Esophagus muscularis mucosa (tissue), 4 donors: ENCODE measurements around the gene MARF1. TPM values are rescaled to one million over a fixed set of nuclear protein-coding genes. Genes with fewer than 3 reads are reported as not detected.
"Not testable (repeated sequence)": the region's sequence is repeated elsewhere in the genome, so short reads cannot be mapped to it uniquely, and the experiment has no call there.

Experiments
- DNase-seq: peaks from one replicate; pipeline ENCODE4 v3.0.0-alpha.2; 2017; ENCODE audit errors: extremely low spot score
- H3K27ac ChIP-seq, 4 donors: fragments of 200-600 bp; sonication (generic); replicated peaks in 1 of 4; 1 replicate in 3 of 4; 2 replicates in 1 of 4; pipeline ENCODE4 v1.5.1; 2016 to 2019; ENCODE audit warnings: mild to moderate bottlenecking in 1 of 4
- H3K27me3 ChIP-seq, 4 donors: fragments of 200-600 bp; sonication (generic); one replicate each; pipeline versions ENCODE4 v1.5.1 to v1.6.0; 2016 to 2019
- H3K36me3 ChIP-seq, 4 donors: fragments of 200-600 bp; sonication (generic); one replicate each; pipeline ENCODE4 v1.5.1; 2016 to 2019
- H3K4me1 ChIP-seq, 4 donors: fragments of 200-600 bp; sonication (generic); one replicate each; pipeline ENCODE4 v1.5.1; 2016 to 2019
- H3K4me3 ChIP-seq, 4 donors: fragments of 200-600 bp; sonication (generic); 1 replicate in 2 of 4; 2 replicates in 2 of 4; pipeline ENCODE4 v1.5.1; 2016 to 2019; ENCODE audit warnings: mild to moderate bottlenecking in 4 of 4, moderate library complexity in 1 of 4
- H3K9me3 ChIP-seq, 4 donors: fragments of 200-600 bp; sonication (generic); 1 replicate in 3 of 4; 2 replicates in 1 of 4; pipeline ENCODE4 v1.5.1; 2016 to 2019
- EP300 ChIP-seq: sonication (generic); formaldehyde crosslinking; IDR thresholded peaks from one replicate; pipeline ENCODE4 v1.6.1; 2017; ENCODE audit warnings: antibody characterized with exemption
- POLR2A ChIP-seq: fragments of 450-650 bp; IDR thresholded peaks from one replicate; pipeline ENCODE4 v1.6.1; 2017; ENCODE audit warnings: antibody characterized with exemption, moderate library complexity, mild to moderate bottlenecking, low read depth
- POLR2AphosphoS5 ChIP-seq, 2 donors: sonication (generic); formaldehyde crosslinking; IDR thresholded peaks; one replicate each; pipeline ENCODE4 v1.6.1; 2017; ENCODE audit warnings: antibody characterized with exemption in 2 of 2
- WGBS: methylation state at CpG from one replicate; pipeline ENCODE4 v1.1.5; 2018; 5-methylcytosine and 5-hydroxymethylcytosine counted together
- intact Hi-C: fragments of 100-400 bp; cut with DNase I; formaldehyde crosslinking; loops from one replicate; pipeline ENCODE4 v1.15.1; 2023
- total RNA-seq, 4 donors: library from RNA; depleted of rRNA; stranded (reverse); fragments of >200 nt; gene quantifications; one replicate each; pipeline versions ENCODE4 v1.1.0 to v1.2.1, GENCODE V29; 2016
- TF ChIP-seq, protein P1 (sequence below), 3 experiments: fragments of 200-600 bp in 2 of 3; fragments of 450-650 bp in 1 of 3; sonication (generic) in 2 of 3; IDR thresholded peaks; one replicate each; pipeline ENCODE4 v1.5.1; 2017 to 2019; ENCODE audit warnings: antibody characterized with exemption in 3 of 3, mild to moderate bottlenecking in 2 of 3, moderate library complexity in 1 of 3

Gene MARF1
- total RNA-seq, 4 donors from 2014 or later = 36.6 to 57.3 (median 52.0) TPM

DNA sequence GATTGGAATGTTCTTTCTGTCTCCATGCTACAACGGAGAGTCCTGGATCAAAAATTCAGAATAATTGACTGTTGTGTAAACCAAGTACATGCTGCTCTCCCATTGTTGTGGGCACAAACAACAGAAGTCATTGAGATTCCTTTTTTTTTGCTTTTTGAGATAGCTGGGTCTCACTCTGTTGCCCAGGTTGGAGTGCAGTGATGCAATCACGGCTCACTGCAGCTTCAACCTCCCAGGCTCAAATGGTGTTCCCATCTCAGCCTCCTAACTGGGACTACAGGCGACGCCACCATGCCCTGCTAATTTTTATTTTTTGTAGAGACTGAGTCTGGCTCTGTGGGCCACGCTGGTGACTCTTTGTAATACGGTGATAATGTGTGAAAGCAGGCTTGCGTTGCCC, 31.6 kb upstream of the MARF1 start:
- 98% methylated on average over 5 of the region's 7 CpGs for WGBS
- TF ChIP-seq POLR2AphosphoS5 (IDR thresholded peaks at IDR 0.05) = no peak
- no peak for TF ChIP-seq EP300
- TF ChIP-seq POLR2A = no peak
- TF ChIP-seq, protein P1, sequence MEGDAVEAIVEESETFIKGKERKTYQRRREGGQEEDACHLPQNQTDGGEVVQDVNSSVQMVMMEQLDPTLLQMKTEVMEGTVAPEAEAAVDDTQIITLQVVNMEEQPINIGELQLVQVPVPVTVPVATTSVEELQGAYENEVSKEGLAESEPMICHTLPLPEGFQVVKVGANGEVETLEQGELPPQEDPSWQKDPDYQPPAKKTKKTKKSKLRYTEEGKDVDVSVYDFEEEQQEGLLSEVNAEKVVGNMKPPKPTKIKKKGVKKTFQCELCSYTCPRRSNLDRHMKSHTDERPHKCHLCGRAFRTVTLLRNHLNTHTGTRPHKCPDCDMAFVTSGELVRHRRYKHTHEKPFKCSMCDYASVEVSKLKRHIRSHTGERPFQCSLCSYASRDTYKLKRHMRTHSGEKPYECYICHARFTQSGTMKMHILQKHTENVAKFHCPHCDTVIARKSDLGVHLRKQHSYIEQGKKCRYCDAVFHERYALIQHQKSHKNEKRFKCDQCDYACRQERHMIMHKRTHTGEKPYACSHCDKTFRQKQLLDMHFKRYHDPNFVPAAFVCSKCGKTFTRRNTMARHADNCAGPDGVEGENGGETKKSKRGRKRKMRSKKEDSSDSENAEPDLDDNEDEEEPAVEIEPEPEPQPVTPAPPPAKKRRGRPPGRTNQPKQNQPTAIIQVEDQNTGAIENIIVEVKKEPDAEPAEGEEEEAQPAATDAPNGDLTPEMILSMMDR (IDR thresholded peaks at IDR 0.05) = no peak
- Histone ChIP-seq H3K36me3 (peaks cover 4 to 40% (median 34%) of the 10 kb centered on the region in 4 donors), H3K4me3 (no peak overlapping the region), H3K27me3 (no peaks in the 10 kb centered on the region), H3K9me3 (no peaks in the 10 kb centered on the region), H3K4me1 (peaks cover 29 to 48% (median 42%) of the 10 kb centered on the region in 4 donors), H3K27ac (peak overlapping the region; percentile 84 to 88 (median 86))
- intact Hi-C loops = no loop called here
- DNase-seq = no peak

DNA sequence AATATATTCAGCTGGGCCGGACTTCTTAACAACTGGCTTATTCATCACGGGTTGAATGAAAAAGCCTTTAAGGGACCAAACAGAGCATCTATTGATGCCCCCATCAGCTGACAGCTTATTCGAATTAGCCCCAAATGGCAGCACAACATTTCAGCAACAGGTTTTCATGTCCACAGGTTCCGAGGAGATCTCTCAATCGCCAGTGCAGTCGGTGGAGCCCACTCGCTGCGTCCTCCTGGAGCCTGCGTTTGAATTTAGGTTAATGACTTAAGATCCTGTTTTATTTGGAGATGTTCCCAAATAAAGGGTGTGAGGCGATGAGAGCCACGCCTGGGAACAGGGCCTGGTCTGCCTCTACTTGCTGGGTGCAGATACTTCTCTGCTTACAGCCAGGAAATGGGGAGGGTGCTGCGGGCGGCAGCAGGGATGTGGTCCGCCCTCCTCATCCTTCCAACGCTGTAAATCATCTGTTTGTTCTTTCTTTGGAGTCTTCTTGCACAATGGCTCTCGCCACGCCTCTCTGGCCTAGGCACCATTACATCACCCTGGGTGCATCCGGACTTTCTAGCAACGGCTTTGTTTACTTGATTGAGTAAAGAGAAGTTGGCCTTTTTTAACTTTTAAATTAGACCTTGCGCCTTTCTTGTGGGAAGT, 29.7 kb upstream of the MARF1 start:
- Histone ChIP-seq H3K4me3 (peak overlapping the region; percentile 25 to 38 (median 28)), H3K27ac (peak overlapping the region; percentile 84 to 88 (median 86)), H3K27me3 (no peaks in the 10 kb centered on the region), H3K36me3 (peaks cover 13 to 39% (median 33%) of the 10 kb centered on the region in 4 donors), H3K9me3 (no peaks in the 10 kb centered on the region), H3K4me1 (peaks cover 29 to 48% (median 42%) of the 10 kb centered on the region in 4 donors)
- intact Hi-C loops = no loop called here
- TF ChIP-seq POLR2AphosphoS5 (IDR thresholded peaks at IDR 0.05) (peak; percentile 93 to 97), EP300 (no peak), POLR2A (no peak)
- TF ChIP-seq, protein P1 (IDR thresholded peaks at IDR 0.05) = no peak
- peak; percentile 97 for DNase-seq
- 9% methylated on average over 20 of the region's 20 CpGs for WGBS

DNA sequence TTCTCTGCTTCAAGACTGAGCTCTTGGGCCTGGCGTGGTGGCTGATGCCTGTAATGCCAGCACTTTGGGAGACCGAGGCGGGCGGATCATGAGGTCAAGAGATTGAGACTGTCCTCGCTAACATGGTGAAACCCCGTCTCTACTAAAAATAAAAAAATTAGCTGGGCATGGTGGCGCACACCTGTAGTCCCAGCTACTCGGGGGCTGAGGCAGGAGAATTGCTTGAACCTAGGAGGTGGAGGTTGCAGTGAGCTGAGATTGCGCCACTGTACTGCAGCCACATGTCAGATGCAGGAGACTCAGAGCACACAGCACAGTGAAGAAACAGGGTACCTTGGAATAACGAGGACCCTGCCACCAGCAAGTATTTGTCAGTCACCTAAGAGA, 29.2 kb upstream of the MARF1 start:
- 70% methylated on average over 10 of the region's 10 CpGs for WGBS

DNA sequence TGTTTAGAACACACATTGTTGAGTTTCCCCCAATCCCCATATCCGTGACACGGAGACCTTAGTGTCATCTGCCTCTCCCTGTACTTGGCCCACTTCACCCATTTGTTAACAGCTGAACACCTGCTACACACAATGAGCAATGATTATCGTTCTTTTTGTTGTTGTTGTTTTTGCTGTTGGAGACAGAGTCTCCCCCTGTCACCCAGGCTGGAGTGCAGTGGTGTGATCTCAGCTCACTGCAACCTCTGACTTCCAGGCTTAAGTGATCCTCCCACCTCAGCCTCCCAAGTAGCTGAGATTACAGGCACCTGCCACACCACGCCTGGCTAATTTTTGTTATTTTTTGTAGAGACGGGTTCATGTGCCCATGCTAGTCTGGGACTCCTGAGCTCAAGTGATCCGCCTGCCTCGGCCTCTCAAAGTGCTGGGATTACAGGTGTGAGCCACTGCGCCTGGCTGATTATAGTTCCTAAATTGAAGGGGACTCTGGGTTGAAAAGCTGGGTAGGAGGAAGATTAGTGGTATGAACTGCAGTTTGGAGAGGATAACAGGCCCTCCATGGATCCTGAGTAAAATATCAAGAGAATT, 28.7 kb upstream of the MARF1 start:
- peaks cover 23 to 48% (median 38%) of the 10 kb centered on the region in 4 donors for H3K36me3 ChIP-seq
- TF ChIP-seq EP300 (no peak), POLR2AphosphoS5 (IDR thresholded peaks at IDR 0.05) (no peak), POLR2A (no peak)
- TF ChIP-seq, protein P1 (IDR thresholded peaks at IDR 0.05) = no peak
- no peaks in the 10 kb centered on the region for H3K9me3 ChIP-seq
- H3K27me3 ChIP-seq = no peaks in the 10 kb centered on the region
- H3K4me3 ChIP-seq = no peak overlapping the region
- H3K4me1 ChIP-seq = peaks cover 29 to 48% (median 42%) of the 10 kb centered on the region in 4 donors
- peak overlapping the region; percentile 84 to 88 (median 86) for H3K27ac ChIP-seq
- intact Hi-C loops = no loop called here
- WGBS = 90% methylated on average over 8 of the region's 8 CpGs
- DNase-seq = no peak

More for the DNA sequence above, 29.2 kb upstream of the MARF1 start:
- H3K27me3 ChIP-seq, intact Hi-C loops, H3K9me3 ChIP-seq, DNase-seq: not testable (repeated sequence)
- peaks cover 18 to 43% (median 33%) of the 10 kb centered on the region in 4 donors for H3K36me3 ChIP-seq
- H3K4me3 ChIP-seq = peak overlapping the region; percentile 17 to 38 (median 26)
- peaks cover 29 to 48% (median 42%) of the 10 kb centered on the region in 4 donors for H3K4me1 ChIP-seq
- H3K27ac ChIP-seq = peak overlapping the region; percentile 84 to 88 (median 86)

DNA sequence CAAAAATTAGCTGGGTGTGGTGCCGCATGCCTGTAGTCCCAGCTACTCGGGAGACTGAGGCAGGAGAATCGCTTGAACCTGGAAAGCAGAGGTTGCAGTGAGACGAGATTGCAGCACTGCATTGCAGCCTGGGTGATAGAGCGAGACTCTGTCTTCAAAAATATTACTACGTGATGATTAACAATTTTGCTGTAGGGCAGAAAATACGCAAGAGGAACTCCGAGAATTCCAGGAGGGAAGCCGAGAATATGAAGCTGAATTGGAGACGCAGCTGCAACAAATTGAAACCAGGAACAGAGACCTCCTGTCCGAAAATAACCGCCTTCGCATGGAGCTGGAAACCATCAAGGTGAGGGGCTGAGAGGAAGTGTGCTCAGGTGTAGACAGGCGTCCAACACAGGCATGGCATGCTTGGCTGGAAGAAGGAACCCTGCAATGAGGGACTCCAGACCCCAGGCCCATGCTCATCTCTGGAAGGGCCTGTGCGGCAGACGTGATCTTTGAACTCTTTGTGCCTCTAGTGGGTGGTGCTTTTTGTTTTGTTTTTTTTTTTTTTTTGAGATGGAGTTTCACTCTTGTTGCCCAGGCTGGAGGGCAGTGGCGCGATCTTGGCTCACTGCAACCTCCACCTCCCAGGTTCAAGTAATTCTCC, 24.3 kb upstream of the MARF1 start:
- H3K36me3 ChIP-seq = peaks cover 39 to 82% (median 65%) of the 10 kb centered on the region in 4 donors
- H3K4me1 ChIP-seq = peaks cover 8 to 15% (median 10%) of the 10 kb centered on the region in 4 donors
- H3K9me3 ChIP-seq = no peaks in the 10 kb centered on the region
- DNase-seq = no peak
- no peak overlapping the region for H3K4me3 ChIP-seq
- TF ChIP-seq, protein P1 (IDR thresholded peaks at IDR 0.05) = no peak
- no peak for TF ChIP-seq EP300
- no peak for TF ChIP-seq POLR2AphosphoS5 (IDR thresholded peaks at IDR 0.05)
- TF ChIP-seq POLR2A = no peak
- 86% methylated on average over 18 of the region's 18 CpGs for WGBS
- no peak overlapping the region for H3K27ac ChIP-seq
- intact Hi-C loops = no loop called here
- H3K27me3 ChIP-seq = no peaks in the 10 kb centered on the region
